ENCODE data around the gene TRIP4.
"Not testable (repeated sequence)": the region's sequence is repeated elsewhere in the genome, so short reads cannot be mapped to it uniquely, and the experiment has no call there.

TRIP4 gene

DNA sequence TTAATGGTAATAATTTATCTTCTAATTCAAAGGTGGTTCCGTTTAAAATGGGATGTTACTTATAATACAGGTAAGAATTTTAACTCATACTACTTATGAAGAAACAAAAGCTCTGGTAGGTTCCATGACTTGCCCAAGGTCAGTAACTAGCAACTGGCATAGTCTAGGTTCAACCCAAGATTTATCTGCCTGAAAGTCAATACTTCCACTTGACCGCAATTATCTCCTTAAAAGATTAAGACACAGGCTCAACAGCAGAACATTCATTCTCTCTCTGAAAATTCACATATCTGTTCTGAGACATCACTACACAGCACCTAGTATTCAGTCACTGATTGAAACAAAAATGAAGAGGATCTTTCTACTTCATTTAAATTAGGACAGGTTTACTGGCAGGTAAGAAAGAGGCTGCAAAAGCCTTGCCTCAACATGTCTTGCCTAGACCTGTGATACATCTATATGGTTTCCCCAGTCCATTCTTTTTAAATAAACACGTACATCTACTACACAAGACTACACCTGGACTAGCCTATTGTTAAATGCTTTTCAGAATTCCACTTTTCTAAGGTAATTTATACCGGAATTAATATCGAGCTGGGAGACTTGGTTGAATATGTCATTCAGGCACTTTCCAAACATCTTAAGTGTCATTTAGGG is 32.8 kb upstream of the TRIP4 start:
- no peak for DNase-seq
- H3K27me3 ChIP-seq (replicated peaks; ENCODE audit: control insufficient read depth, insufficient read depth, low read length, poor library complexity, severe bottlenecking) = no peaks in the 10 kb centered on the region

DNA sequence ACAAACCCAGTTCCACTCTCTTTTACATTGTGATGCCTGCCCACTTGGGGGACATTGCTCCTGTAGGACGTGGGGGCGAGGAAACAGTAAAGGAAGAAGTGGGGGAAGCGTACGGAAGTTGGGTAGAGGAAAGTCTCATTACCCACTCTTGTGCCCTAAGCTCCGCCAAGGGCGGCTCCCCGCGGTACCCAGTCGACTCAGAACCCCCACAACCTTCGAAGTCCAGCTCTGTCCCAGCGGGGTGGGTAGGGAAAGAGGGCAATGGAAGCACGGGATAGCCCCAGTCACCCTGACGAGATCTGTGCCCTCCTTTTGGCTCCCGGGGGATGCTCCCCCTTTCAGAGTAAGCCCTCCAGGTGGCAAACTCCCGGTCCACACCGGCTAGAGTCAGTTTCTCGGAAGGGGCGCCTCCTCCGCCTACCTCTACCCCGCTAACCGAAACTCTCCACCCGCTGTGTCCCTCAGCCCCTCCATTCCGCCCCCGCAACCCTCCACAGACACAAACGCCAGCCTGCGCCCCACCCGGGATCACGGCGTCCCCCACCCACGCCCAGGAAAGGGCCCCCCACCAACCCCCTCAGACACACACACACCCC is 32.2 kb upstream of the TRIP4 start:
- no peaks in the 10 kb centered on the region for H3K4me1 ChIP-seq (ENCODE audit: control insufficient read depth, insufficient read depth, low read length, poor library complexity, severe bottlenecking)
- no peaks in the 10 kb centered on the region for H3K9me3 ChIP-seq (ENCODE audit: control insufficient read depth, low read length)
- no peak for DNase-seq
- peak overlapping the region; percentile 98 for H3K4me3 ChIP-seq (ENCODE audit: insufficient read depth, low read depth, low read length, poor library complexity, severe bottlenecking)
- H3K27me3 ChIP-seq (replicated peaks; ENCODE audit: control insufficient read depth, insufficient read depth, low read length, poor library complexity, severe bottlenecking) = no peaks in the 10 kb centered on the region
- H3K27ac ChIP-seq (ENCODE audit: insufficient read depth, low read length, poor library complexity, severe bottlenecking) = peak overlapping the region; percentile 72
- no peaks in the 10 kb centered on the region for H3K36me3 ChIP-seq (ENCODE audit: control insufficient read depth, insufficient read depth, low read length)

More for the DNA sequence above, 32.8 kb upstream of the TRIP4 start:
- peak overlapping the region; percentile 72 for H3K27ac ChIP-seq (ENCODE audit: insufficient read depth, low read length, poor library complexity, severe bottlenecking)
- no peaks in the 10 kb centered on the region for H3K9me3 ChIP-seq (ENCODE audit: control insufficient read depth, low read length)
- H3K4me3 ChIP-seq (ENCODE audit: insufficient read depth, low read depth, low read length, poor library complexity, severe bottlenecking) = peak overlapping the region; percentile 98
- no peaks in the 10 kb centered on the region for H3K4me1 ChIP-seq (ENCODE audit: control insufficient read depth, insufficient read depth, low read length, poor library complexity, severe bottlenecking)
- H3K36me3 ChIP-seq (ENCODE audit: control insufficient read depth, insufficient read depth, low read length) = no peaks in the 10 kb centered on the region

DNA sequence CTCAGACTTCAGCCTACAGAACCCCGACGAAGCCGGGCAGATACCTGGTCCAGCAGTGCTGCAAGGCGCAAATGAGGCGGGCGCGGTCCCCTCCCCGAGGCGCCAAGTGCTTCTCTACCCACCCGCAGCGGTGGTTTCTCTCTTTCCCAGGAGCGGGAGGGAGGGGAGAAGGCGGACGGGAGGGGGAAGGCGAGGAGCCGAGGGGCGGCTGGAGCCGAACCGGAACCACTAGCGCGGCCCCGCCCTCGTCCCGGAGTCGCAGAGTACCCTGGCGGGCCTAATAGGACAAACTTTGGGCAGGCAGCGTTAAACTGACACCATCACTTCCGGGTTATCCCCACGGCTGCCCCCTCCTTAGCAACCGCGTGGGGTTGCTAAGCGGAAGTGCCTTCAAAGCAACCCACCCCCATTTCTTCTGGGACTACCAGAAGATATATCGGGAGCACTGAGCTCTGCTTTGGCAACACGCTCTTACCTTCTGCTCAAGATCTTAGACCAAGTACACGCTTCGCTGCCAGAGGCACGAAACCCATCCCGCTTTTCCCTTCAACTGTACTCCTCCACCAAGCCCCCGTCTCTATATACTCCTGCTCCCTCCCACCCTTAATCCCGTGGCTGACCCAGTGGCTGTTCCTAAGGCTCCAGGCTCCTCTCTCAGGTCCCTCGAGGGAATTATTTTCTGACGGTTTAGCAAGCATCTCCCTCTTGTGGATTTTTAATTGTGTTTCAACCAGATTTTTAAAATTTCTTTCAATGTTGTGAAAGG is 31.5 kb upstream of the TRIP4 start, which contains the start of gene CSNK1G1:
CSNK1G1 (minus strand) TSS at position 230 of the 766 bp plus-strand sequence. CDS start 55,674 bp downstream, outside the sequence.
- DNase-seq = peak; percentile 86 to 91 (median 89)
- peak within 1 kb of the TSS; percentile 72 for H3K27ac ChIP-seq (ENCODE audit: insufficient read depth, low read length, poor library complexity, severe bottlenecking)

DNA sequence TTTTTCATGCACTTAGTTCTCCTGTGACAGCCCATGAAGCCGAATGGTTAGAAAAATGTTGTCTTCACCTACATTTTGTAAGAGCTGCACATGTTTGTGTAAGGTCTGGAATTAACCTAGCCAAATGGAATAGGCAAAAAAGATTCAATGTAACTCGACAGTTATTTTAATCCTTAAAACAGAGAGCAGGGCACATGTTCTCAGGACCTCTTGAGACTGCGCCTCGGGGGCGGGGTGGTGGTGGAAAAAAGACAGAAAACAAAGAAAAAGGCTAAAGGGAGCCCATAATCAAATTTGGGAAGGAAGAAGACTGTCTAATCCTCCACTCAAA is 31.0 kb upstream of the TRIP4 start:
- Histone ChIP-seq H3K27ac (ENCODE audit: insufficient read depth, low read length, poor library complexity, severe bottlenecking) (peak overlapping the region; percentile 72), H3K4me3 (ENCODE audit: insufficient read depth, low read depth, low read length, poor library complexity, severe bottlenecking) (peak overlapping the region; percentile 98), H3K27me3 (replicated peaks; ENCODE audit: control insufficient read depth, insufficient read depth, low read length, poor library complexity, severe bottlenecking) (no peaks in the 10 kb centered on the region), H3K36me3 (ENCODE audit: control insufficient read depth, insufficient read depth, low read length) (no peaks in the 10 kb centered on the region), H3K4me1 (ENCODE audit: control insufficient read depth, insufficient read depth, low read length, poor library complexity, severe bottlenecking) (no peaks in the 10 kb centered on the region), H3K9me3 (ENCODE audit: control insufficient read depth, low read length) (no peaks in the 10 kb centered on the region)
- DNase-seq = no peak

More for the DNA sequence above, 31.5 kb upstream of the TRIP4 start, which contains the start of gene CSNK1G1:
- H3K4me1 ChIP-seq (ENCODE audit: control insufficient read depth, insufficient read depth, low read length, poor library complexity, severe bottlenecking) = no peaks in the 10 kb centered on the region
- no peaks in the 10 kb centered on the region for H3K9me3 ChIP-seq (ENCODE audit: control insufficient read depth, low read length)
- H3K4me3 ChIP-seq (ENCODE audit: insufficient read depth, low read depth, low read length, poor library complexity, severe bottlenecking) = peak within 1 kb of the TSS; percentile 98
- no peaks in the 10 kb centered on the region for H3K36me3 ChIP-seq (ENCODE audit: control insufficient read depth, insufficient read depth, low read length)
- no peaks in the 10 kb centered on the region for H3K27me3 ChIP-seq (replicated peaks; ENCODE audit: control insufficient read depth, insufficient read depth, low read length, poor library complexity, severe bottlenecking)

DNA sequence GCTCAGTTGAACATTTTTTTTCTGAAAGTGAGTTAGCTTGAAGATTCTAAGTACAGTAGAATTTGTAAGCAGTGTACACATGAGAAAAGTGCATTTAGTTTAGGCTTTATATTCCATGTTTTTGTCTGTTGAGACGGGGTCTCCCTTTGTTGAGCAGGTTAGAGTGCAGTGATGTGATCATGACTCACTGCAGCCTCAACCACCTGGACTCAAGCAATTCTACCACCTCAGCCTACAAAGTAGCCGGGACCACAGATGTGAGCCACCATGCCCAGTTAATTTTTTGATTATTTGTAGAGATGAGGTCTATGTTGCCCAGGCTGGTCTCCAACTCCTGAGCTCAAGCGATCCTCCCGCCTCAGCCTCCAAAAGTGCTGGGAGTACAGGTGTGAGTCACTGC is 26.4 kb upstream of the TRIP4 start:
- no peaks in the 10 kb centered on the region for H3K4me1 ChIP-seq (ENCODE audit: control insufficient read depth, insufficient read depth, low read length, poor library complexity, severe bottlenecking)
- no peak overlapping the region for H3K27ac ChIP-seq (ENCODE audit: insufficient read depth, low read length, poor library complexity, severe bottlenecking)
- H3K4me3 ChIP-seq (ENCODE audit: insufficient read depth, low read depth, low read length, poor library complexity, severe bottlenecking) = no peak overlapping the region
- no peaks in the 10 kb centered on the region for H3K36me3 ChIP-seq (ENCODE audit: control insufficient read depth, insufficient read depth, low read length)
- DNase-seq = no peak
- H3K27me3 ChIP-seq (replicated peaks; ENCODE audit: control insufficient read depth, insufficient read depth, low read length, poor library complexity, severe bottlenecking) = no peaks in the 10 kb centered on the region
- no peaks in the 10 kb centered on the region for H3K9me3 ChIP-seq (ENCODE audit: control insufficient read depth, low read length)

DNA sequence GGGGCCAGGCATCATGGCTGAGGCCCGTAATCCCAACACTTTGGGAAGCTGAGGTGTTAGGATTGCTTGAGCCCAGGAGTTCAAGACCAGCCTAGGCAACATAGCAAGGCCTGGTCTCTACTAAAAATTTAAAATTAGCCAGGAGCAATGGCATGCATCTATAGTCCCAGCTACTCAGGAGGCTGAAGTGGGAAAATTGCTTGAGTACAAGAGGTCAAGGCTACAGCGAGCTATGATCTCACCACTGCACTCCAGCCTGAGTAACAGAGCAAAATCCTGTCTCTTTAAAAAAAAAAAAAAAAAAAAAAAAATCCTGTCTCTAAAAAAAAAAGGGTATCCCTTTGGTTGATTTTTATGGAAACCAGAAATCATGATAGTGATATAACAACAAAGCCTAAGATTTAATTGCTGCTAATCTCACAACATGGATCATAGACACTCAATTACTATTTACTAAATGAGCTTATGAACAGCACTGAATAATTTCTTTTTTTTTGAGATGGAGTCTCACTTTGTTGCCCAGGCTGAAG is 18.5 kb upstream of the TRIP4 start:
- Histone ChIP-seq H3K27ac (ENCODE audit: insufficient read depth, low read length, poor library complexity, severe bottlenecking) (no peak overlapping the region), H3K4me3 (ENCODE audit: insufficient read depth, low read depth, low read length, poor library complexity, severe bottlenecking) (no peak overlapping the region), H3K27me3 (replicated peaks; ENCODE audit: control insufficient read depth, insufficient read depth, low read length, poor library complexity, severe bottlenecking) (no peaks in the 10 kb centered on the region), H3K36me3 (ENCODE audit: control insufficient read depth, insufficient read depth, low read length) (no peaks in the 10 kb centered on the region), H3K4me1 (ENCODE audit: control insufficient read depth, insufficient read depth, low read length, poor library complexity, severe bottlenecking) (no peaks in the 10 kb centered on the region), H3K9me3 (ENCODE audit: control insufficient read depth, low read length) (no peaks in the 10 kb centered on the region)
- no peak for DNase-seq

GRCh38 chr15:64371383-64371782 is 16.3 kb upstream of the TRIP4 start:
- not testable (repeated sequence) for DNase-seq; H3K9me3 ChIP-seq (ENCODE audit: control insufficient read depth, low read length); H3K27me3 ChIP-seq (replicated peaks; ENCODE audit: control insufficient read depth, insufficient read depth, low read length, poor library complexity, severe bottlenecking); H3K36me3 ChIP-seq (ENCODE audit: control insufficient read depth, insufficient read depth, low read length); H3K4me3 ChIP-seq (ENCODE audit: insufficient read depth, low read depth, low read length, poor library complexity, severe bottlenecking); H3K27ac ChIP-seq (ENCODE audit: insufficient read depth, low read length, poor library complexity, severe bottlenecking); H3K4me1 ChIP-seq (ENCODE audit: control insufficient read depth, insufficient read depth, low read length, poor library complexity, severe bottlenecking)

DNA sequence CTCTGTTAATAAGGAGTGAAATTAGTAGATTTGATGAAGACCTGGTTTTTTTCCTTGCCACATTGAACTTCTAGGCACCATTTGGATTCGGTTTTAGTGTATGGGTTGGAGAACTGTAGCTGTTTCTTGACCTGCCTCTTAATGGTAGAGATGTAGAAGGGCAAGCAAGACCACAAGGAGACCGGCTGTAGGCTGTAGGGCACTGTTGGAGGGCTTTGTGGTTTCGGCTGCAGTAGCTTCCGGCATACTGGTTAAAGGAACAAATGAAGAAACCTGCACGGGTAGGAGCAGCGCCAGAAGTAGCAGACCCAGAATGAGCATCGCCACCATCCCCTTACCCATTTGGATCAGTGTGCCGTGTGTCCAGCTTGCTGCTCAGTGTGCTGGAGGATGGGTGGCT is 14.3 kb upstream of the TRIP4 start:
- Histone ChIP-seq H3K4me3 (ENCODE audit: insufficient read depth, low read depth, low read length, poor library complexity, severe bottlenecking) (no peak overlapping the region), H3K27ac (ENCODE audit: insufficient read depth, low read length, poor library complexity, severe bottlenecking) (no peak overlapping the region), H3K9me3 (ENCODE audit: control insufficient read depth, low read length) (no peaks in the 10 kb centered on the region), H3K36me3 (ENCODE audit: control insufficient read depth, insufficient read depth, low read length) (no peaks in the 10 kb centered on the region), H3K27me3 (replicated peaks; ENCODE audit: control insufficient read depth, insufficient read depth, low read length, poor library complexity, severe bottlenecking) (no peaks in the 10 kb centered on the region), H3K4me1 (ENCODE audit: control insufficient read depth, insufficient read depth, low read length, poor library complexity, severe bottlenecking) (no peaks in the 10 kb centered on the region)
- no peak for DNase-seq

DNA sequence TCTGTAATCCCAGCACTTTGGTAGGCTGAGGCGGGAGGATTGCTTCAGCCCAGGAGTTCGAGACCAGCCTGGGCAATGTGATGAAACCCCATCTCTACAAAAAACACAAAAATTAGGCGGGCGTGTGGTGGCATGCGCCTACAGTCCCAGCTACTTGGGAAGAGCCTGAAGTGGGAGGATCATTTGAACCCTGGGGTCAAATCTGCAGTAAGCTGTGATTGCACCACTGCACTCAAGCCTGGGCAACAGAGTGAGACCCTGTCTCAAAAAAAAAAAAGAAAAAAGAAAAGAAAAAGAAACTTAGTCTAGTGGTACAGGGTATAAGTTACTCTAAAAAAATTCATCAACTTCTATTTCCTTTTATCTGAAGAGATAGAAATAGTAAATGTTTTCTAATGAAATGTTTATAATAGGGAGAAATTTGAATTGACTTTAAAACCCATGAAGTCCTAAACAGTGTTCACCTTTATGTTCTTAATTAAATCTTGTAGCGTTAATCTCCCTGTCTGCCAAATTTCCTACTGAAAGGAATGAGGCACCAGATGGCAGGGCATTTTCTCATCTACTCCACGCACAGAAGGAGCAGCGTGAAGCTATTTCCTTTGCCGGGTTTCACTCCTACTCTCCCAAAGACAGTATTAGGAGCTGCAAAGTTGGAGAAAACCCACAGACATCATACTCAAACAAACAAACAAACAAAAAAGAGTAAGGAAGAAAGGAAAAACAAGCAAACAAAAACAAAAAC is 8.2 kb upstream of the TRIP4 start:
- Histone ChIP-seq H3K27ac (ENCODE audit: insufficient read depth, low read length, poor library complexity, severe bottlenecking) (no peak overlapping the region), H3K27me3 (replicated peaks; ENCODE audit: control insufficient read depth, insufficient read depth, low read length, poor library complexity, severe bottlenecking) (no peaks in the 10 kb centered on the region), H3K9me3 (ENCODE audit: control insufficient read depth, low read length) (no peaks in the 10 kb centered on the region), H3K4me3 (ENCODE audit: insufficient read depth, low read depth, low read length, poor library complexity, severe bottlenecking) (no peak overlapping the region), H3K36me3 (ENCODE audit: control insufficient read depth, insufficient read depth, low read length) (no peaks in the 10 kb centered on the region), H3K4me1 (ENCODE audit: control insufficient read depth, insufficient read depth, low read length, poor library complexity, severe bottlenecking) (peaks cover 8% of the 10 kb centered on the region)
- DNase-seq = no peak

All from effector memory CD4-positive, alpha-beta T cell (primary cell).